ENCODE data around the gene KERA.

GRCh38 chr12:91073426-91073825 is 15.6 kb upstream of the KERA start:
- TF ChIP-seq CTCF (conservative IDR thresholded peaks at IDR 0.05; ENCODE audit: low read length) (no peak), EZH2phosphoT487 (IDR thresholded peaks at IDR 0.05; ENCODE audit: borderline replicate concordance) (no peak)
